Measurements from ENCODE around the gene TUBB3.
"Not testable (repeated sequence)": the region's sequence is repeated elsewhere in the genome, so short reads cannot be mapped to it uniquely, and the experiment has no call there.

TUBB3 gene

DNA sequence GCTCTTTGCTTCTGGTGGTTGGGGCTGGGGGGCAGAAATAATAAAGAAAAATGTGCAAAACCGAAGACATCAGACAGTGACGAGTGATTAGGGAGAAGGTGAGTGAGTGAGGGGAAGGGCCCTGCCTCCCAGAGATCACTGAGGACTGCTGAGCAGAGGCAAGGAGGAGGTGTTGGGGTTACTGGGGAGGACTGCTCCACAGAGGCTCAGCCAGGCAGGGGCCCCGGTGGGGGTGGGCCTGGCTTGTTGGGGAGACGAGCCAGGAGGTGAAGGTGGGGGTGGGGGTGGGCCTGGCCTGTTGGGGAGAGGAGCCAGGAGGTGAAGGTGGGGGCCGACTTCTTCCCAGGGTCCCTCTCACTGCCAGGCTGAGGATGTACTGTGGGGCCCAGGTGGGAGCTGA, 23.4 kb downstream of the TUBB3 start:
- no peak for DNase-seq

DNA sequence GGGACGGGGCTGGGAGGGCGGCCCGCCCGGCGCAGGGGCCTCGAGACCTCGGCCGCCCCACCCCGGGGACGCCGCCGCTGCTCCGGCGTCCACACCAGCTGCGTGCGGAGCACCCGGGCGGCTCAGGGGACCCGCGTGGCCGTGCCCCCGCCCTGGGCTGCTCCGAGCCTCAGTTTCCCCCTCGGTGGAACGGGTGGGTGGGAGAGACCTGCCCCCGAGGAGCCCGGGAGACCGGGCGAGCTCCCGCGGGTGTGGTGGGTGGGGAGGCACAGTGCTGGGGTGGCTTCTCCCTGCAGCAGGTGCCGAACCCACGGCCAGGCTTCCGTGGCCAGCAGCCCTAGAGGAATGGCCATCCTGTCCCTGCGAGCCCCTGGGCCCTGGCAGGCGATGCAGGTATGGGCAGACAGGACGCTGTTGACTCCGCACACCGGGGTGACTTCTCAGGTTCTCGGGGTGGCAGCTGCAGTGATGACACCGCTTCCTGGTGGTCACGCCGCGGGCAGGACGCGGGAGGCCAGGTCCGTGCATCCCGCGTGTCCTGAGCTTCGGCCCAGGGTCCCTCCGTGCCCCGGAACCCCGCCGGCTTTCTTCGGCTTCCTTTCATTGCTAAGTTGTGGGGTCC, 26.1 kb downstream of the TUBB3 start:
- no peak for DNase-seq

DNA sequence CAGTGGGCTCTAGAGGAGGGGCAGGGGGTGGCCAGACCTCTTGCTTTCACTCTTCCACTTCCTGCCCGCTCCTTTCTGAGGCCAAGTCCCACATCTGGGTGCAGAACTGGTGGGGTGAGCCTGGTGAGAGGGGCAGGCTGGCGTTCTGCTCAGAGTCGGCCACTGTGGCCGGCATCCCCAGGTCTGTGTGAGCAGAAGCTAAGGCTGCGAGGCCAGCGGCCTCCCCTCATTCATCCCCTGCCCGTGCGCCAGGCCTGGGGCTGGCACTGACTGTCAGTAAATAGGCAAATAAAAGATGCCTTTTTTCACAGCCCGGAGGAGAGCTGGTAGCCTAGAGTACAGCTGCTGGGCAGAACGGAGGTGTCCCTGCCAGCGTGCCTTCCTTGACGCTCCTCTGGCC, 26.6 kb downstream of the TUBB3 start:
- DNase-seq, result no peak

DNA sequence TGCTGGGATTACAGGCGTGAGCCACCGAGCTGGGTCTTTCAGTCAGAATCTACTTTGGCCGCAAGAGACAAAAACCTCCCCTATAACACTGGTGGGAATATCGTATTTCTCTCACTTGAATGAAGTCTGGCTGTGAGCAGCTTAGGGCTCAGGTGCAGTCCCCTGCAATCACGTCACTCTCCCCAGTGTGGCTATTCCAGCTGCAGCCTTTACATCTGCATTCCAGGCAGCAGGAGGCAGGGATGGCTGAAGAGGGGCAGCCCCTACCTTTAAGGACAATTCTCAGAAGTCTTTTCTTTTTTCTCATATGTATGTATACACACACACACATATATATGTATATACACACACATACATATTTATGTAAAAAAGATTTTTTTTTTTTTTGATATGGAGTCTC, 28.4 kb downstream of the TUBB3 start:
- DNase-seq, result no peak

DNA sequence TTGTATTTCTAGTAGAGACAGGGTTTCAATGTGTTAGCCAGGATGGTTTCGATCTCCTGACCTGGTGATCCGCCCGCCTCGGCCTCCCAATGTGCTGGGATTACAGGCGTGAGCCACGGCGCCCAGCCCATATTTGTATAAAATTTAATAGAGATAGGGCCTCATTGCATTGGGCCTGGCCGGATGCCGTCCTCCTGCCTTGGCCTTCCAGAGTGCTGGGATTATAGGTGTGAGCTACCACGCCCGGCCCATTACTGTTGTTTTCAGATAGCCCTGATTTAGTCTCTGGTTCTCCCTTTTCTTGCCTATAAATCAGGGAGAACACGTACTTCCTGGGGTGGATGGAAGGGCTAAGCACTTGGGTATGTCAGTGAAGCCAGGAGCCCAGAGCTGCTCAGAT, 28.9 kb downstream of the TUBB3 start:
- DNase-seq, result no peak

DNA sequence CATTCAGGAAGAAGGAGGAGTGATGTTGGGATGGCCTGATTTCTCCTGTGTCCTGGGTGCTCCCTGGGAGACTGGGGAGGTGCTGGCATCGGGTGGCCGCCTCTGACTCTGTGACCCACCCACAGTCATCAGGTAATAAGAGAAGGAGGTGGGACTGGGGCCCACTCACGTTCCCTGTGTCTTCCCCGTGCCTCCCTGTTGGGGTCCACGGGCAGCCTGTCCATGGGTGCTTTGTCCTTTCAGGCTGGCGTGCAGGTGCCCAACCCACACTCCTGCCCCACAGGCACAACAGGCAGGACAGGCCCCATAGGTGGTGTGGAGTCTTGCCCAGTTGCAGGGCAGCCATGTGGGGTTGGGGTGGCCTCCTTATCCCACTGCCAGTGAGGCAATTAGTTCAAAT, 29.4 kb downstream of the TUBB3 start:
- no peak for DNase-seq

GRCh38 chr16:89953671-89954406, 30.7 kb downstream of the TUBB3 start:
- no peak for DNase-seq

DNA sequence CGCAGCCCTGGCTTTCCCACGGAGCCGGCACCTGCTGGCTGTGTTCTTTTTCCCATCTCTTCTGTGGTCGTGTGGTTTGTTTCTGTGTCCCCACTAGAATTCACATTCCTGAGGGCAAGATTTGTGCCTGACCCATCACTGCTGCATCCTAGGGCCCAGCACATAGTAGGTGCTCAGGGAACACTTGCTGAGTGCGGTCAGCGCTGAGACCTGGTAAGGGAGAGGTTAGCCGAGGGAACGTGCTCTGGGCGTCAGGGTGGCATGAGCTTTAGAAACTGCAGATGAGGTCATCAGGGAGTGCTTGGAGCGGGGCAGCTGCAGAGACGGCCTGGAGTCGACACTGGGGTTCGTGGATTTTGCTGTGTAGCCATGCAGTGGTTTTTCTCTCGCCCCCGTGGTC, 31.3 kb downstream of the TUBB3 start:
- no peak for DNase-seq

- DNase-seq, result no peak
These were observed 32.0 kb downstream of the TUBB3 start for GRCh38 chr16:89955001-89955685.

DNA sequence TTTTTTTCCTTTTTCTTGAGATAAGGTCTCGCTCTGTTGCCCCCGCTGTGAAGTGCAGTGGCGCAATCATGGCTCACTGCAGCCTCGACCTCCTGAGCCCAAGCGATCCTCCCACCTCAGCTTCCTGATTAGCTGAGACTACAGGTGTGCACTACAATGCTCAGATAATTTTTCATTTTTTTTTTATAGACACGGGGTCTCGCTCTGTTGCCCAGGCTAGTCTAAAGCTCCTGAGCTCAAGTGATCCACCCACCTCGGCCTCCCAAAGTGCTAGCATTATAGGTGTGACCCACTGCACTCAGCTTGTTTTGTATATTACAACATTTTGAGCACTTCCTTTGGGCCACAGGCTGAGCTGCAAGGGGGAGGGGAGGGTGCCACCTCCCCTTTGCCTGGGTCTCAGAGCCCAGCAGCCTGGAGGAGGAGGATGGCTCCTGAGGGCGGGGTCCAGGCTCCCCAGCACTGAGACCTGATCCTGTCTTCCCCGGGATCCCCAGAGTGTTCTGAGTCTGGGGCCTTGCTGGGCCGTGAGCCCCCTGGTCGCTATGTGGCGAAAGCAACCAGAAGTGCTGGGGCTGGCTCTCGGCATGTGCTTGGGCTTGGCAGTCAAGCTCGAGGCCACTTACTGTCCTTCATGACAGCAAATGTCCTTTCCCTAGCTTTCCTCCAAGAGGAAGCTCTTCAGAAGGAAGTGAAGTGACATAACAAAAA, 33.5 kb downstream of the TUBB3 start:
- DNase-seq, result no peak

DNA sequence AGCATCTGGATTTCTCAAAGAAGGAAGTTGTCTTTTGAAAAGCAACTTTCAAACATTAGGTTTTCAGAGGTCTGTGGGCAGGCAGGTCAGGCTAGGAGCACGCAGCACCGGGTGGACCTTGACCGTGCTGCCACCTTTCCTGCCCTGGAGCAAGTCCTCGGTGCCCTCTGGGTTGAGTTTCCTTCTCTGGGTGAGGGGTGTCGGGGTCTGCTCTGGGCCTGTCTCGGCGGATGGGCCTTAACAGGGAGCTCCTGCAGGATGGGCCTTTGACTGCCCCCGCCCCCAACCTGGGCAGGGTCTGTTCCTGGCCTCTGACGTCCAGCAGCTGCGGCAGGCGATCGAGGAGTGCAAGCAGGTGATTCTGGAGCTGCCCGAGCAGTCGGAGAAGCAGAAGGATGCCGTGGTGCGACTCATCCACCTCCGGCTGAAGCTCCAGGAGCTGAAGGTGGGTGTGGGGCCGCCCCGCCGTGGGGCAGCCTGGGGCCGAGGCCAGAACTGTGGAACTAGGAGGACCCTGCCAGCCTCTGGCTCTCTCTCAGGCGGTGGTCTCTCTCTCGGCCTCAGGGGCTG, 34.2 kb downstream of the TUBB3 start:
- DNase-seq, result no peak

DNA sequence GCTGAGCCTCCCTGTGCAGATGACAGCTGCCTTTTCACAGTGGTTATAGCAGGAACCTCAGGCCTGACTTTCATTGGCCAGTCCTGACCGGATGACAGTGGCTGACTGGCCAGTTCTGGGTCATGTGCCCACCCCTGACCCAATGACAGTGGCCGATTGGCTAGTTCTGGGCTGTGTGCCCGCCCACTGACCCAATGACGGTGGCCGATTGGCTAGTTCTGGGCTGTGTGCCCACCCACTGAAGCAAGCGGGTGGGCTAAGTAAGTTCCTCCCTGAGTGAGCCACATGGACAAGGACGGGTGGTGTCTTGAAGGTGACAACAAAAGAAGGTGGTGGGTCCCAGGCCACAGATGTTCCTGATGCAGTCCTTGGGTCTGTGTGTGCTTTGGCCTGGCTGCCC, 34.9 kb downstream of the TUBB3 start:
- no peak for DNase-seq

DNA sequence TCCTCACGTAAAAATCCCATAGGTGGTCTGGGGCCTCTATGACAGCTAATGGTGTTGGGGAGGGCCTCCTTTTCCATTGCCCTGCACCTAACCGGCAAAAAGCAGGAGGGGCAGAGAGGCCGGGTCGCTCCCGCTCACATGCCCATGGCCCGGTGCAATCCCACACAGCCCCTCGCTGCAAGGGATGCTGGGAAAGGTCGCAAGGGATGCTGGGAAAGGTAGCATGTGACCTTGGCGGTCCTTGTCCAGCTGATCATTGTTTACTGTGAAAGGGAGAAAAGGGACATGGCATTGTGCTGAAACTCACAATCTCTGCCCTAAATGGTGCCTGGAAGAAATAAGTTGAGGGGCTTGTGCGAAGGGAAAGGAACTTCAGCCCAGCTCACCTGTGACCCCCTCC, 35.5 kb downstream of the TUBB3 start:
- DNase-seq, result no peak

DNA sequence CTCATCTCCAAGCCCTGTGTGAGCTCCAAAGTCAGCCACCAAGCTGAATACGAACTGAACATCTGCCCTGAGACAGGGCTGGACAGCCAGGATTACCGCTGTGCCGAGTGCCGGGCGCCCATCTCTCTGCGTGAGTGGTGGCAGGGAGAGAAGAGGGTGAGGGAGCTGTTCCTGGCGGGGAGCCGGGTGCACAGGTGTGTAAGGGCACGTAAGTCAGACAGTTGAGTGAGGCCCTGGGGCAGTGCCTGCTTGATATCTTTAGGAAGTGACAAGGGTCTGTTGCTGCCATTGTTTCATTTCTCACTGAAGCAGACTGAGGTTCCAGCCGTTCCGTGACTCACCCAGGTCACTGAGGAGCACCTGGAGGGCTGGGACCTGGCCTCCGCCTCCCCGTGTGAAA, 37.8 kb downstream of the TUBB3 start:
- no peak for DNase-seq

DNA sequence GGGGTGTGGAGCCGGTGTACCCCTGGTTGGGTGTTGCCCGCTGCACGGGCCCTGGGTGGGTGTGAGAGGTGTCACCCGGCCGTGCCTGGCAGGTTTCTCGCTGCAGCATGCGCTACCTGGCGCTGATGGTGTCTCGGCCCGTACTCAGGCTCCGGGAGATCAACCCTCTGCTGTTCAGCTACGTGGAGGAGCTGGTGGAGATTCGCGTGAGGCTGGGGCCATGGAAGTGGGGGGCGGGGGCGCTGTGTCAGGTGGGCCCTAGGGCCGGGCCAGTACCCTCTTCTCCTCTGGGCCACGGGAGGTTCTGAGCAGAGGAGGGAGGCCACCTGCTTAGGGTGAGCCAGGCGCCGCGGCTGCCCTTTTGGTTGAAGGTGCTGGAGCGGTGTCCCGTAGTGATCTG, 38.8 kb downstream of the TUBB3 start:
- DNase-seq, result no peak

DNA sequence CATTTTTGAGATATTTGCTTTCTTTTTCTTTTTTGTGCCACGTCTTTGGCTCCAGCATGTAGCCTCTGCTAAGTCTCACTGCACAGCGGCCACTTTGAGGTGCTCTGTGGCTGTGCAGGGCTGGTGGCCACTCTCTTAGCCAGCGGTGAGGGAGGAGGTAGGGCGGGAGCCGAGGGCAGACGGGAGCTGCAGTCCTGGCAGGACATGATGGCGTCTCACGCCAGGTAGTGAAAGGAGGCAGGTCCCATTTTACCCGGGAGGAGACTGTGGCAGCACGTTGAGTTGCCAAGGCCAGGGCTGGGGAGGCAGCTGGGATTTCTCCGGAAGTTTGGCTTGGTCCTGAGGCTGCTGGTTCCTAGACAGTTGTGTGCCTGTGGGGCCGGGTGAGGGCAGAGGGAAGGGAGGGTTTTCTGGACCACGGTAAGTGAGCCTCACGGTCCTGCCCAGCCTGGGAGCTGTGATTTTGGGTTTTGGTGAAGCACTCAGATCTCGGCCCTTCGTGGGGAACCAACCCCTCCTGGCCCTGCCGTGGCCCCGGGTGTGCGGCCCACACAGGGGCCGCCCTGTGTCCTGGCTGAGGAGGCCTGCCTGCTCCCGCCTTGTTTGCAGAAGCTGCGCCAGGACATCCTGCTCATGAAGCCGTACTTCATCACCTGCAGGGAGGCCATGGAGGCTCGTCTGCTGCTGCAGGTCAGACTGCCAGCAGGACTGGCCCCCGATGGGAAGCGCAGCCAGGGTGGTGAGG, 39.8 kb downstream of the TUBB3 start:
- DNase-seq, result no peak

GRCh38 chr16:89964201-89964600, 41.1 kb downstream of the TUBB3 start:
- no peak for DNase-seq

- no peak for DNase-seq
These were observed 42.5 kb downstream of the TUBB3 start for GRCh38 chr16:89965447-89966225.

GRCh38 chr16:89966756-89967155, 43.6 kb downstream of the TUBB3 start:
- no peak for DNase-seq

DNA sequence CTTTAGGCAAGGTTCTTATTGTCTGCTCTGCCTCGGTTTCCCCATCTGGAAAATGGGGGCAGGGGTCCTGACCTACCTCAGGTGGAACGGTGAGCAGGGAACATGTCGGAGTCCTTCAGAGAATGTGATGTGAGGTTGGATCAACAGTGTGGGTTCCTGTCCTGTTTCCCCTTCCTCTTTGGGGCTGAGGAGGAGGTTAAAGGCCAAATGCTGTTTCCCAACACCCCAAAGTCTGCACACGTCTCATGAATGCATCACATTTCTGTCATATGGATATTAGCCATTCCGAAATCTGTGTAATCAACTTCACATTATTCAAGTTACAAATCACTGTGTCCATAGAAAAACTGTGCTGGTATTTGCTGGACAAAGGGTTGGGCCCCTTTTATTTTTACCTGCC, 44.3 kb downstream of the TUBB3 start:
- DNase-seq, result not testable (repeated sequence)

DNA sequence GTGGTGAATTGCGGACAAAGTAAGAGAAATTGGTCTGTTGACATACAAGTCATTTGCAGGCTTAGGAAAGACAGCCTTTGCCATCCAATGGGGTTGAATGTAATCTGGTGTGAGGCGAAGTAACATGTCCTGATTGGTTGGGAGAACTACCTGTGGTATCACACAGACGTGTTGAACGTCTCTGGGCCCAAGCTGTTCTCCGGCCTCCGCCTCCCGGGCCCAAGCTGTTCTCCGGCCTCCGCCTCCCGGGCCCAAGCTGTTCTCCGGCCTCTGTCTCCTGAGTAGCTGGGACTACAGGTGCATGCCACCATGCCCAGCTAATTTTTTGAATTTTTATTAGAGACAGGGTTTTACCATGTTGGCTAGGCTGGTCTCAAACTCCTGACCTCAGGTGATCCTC, 44.9 kb downstream of the TUBB3 start:
- DNase-seq, result not testable (repeated sequence)
